Endothelial cell of umbilical vein (primary cell): Measurements from ENCODE around the gene PLXNB3. TPM values are rescaled to one million over a fixed set of nuclear protein-coding genes. Genes with fewer than 3 reads are reported as not detected.

Experiments
- BruUV-seq: library from RNA; stranded (reverse); fragments of 400-500 nt; replicated peaks from 2 replicates; lab custom pipeline; 2021; lab: Mats Ljungman, UMichigan
- CTCF ChIA-PET: fragments of 300-600, 350-600 bp; sonication (Branson Sonifier 250); formaldehyde crosslinking; loops from one replicate; lab custom pipeline; 2021; ENCODE audit warnings: antibody characterized with exemption, inconsistent platforms; lab: Charles Lee
- POLR2A ChIA-PET: fragments of 300-600, 350-600 bp; sonication (Branson Sonifier 250); formaldehyde crosslinking; loops from one replicate; lab custom pipeline; 2021; ENCODE audit warnings: antibody characterized with exemption, inconsistent platforms; lab: Charles Lee
- DNase-seq: peaks from one replicate; pipeline ENCODE4 v3.0.0-alpha.2; 2011; ENCODE audit warnings: low read depth, low spot score
- FAIRE-seq: peaks from 2 replicates; lab custom pipeline; 2011; peaks lifted over from hg19 to GRCh38; lab: Jason Lieb, UNC
- H2AFZ ChIP-seq: 2 replicates; pipeline ENCODE4 v1.6.0; 2012; ENCODE audit warnings: low read depth, low read length, control low read depth, inconsistent platforms
- H3K27ac ChIP-seq: 2 replicates; pipeline ENCODE4 v1.5.1; 2011; ENCODE audit warnings: low read depth, mild to moderate bottlenecking, control low read depth, low read length, moderate library complexity; ENCODE audit not compliant: insufficient read depth
- H3K27me3 ChIP-seq, 2 experiments: 2 replicates each; pipeline versions ENCODE4 v1.6.0 to v1.6.1; 2011; ENCODE audit warnings: low read length in 2 of 2, mixed read lengths in 1 of 2; ENCODE audit not compliant: control insufficient read depth in 2 of 2, insufficient read depth in 2 of 2
- H3K36me3 ChIP-seq, 2 experiments: 2 replicates in 1 of 2; 3 replicates in 1 of 2; pipeline ENCODE4 v1.5.1; 2011; ENCODE audit warnings: low read length in 2 of 2, mild to moderate bottlenecking in 1 of 2, moderate library complexity in 1 of 2; ENCODE audit not compliant: control insufficient read depth in 2 of 2, insufficient read depth in 2 of 2; ENCODE audit errors: extremely low read depth in 1 of 2
- H3K4me1 ChIP-seq: 3 replicates; pipeline ENCODE4 v1.5.1; 2011; ENCODE audit warnings: mild to moderate bottlenecking, low read length; ENCODE audit not compliant: control insufficient read depth, insufficient read depth; ENCODE audit errors: extremely low read depth
- H3K4me2 ChIP-seq: 2 replicates; pipeline ENCODE4 v1.6.1; 2011; ENCODE audit warnings: low read length, control low read depth, mixed read lengths; ENCODE audit not compliant: insufficient read depth
- H3K4me3 ChIP-seq, 3 experiments: fragments of 200-600 bp in 1 of 3; sonication (generic), shearing (Covaris generic) in 1 of 3; replicated peaks in 1 of 3; 2 replicates each; pipeline ENCODE4 v1.5.1; 2011 to 2016; ENCODE audit warnings: control low read depth in 3 of 3, low read length in 3 of 3, mild to moderate bottlenecking in 2 of 3, inconsistent platforms in 1 of 3, low read depth in 1 of 3, moderate library complexity in 1 of 3; ENCODE audit not compliant: insufficient read depth in 1 of 3
- H3K79me2 ChIP-seq: 2 replicates; pipeline ENCODE4 v1.6.0; 2012; ENCODE audit warnings: low read length, inconsistent platforms; ENCODE audit not compliant: control insufficient read depth, insufficient read depth
- H3K9ac ChIP-seq: replicated peaks from 2 replicates; pipeline ENCODE3; 2011; ENCODE audit warnings: low read length, control low read depth; ENCODE audit not compliant: insufficient read depth; ENCODE audit errors: extremely low read depth
- H3K9me1 ChIP-seq: replicated peaks from 3 replicates; pipeline ENCODE4 v1.6.0; 2011; ENCODE audit warnings: mild to moderate bottlenecking, low read length; ENCODE audit not compliant: control insufficient read depth, insufficient read depth; ENCODE audit errors: extremely low read depth
- H3K9me3 ChIP-seq: replicated peaks from 2 replicates; pipeline ENCODE4 v1.5.1; 2012; ENCODE audit warnings: low read length, inconsistent platforms; ENCODE audit not compliant: control insufficient read depth, insufficient read depth
- H4K20me1 ChIP-seq: replicated peaks from 2 replicates; pipeline ENCODE3; 2011; ENCODE audit warnings: mild to moderate bottlenecking, low read length; ENCODE audit not compliant: control insufficient read depth, insufficient read depth; ENCODE audit errors: extremely low read depth
- EZH2 ChIP-seq: IDR thresholded peaks from 2 replicates; pipeline ENCODE4 v1.6.1; 2012; ENCODE audit warnings: borderline replicate concordance, low read depth, mild to moderate bottlenecking, moderate library complexity, low read length, inconsistent platforms; ENCODE audit not compliant: severe bottlenecking
- FOS ChIP-seq: IDR thresholded peaks from 2 replicates; pipeline ENCODE4 v1.6.1; 2011; ENCODE audit warnings: mild to moderate bottlenecking, low read length, moderate library complexity, borderline replicate concordance; ENCODE audit not compliant: insufficient read depth
- GATA2 ChIP-seq: IDR thresholded peaks from 2 replicates; pipeline ENCODE4 v1.7.0; 2011; ENCODE audit warnings: low read depth, mild to moderate bottlenecking, moderate library complexity, mixed read lengths, low read length; ENCODE audit not compliant: insufficient read length, insufficient read depth
- JUN ChIP-seq: IDR thresholded peaks from 2 replicates; pipeline ENCODE4 v1.6.1; 2011; ENCODE audit warnings: borderline replicate concordance, low read depth; ENCODE audit not compliant: insufficient read length, insufficient read depth
- MYC ChIP-seq: IDR thresholded peaks from one replicate; pipeline ENCODE4 v1.6.1; 2011; ENCODE audit warnings: mild to moderate bottlenecking, low read depth, low read length
- POLR2A ChIP-seq: IDR thresholded peaks from 2 replicates; pipeline ENCODE4 v1.6.1; 2012; ENCODE audit warnings: low read depth, mild to moderate bottlenecking, control low read depth, low read length
- POLR2AphosphoS5 ChIP-seq: IDR thresholded peaks from 2 replicates; pipeline ENCODE4 v1.6.1; 2012; ENCODE audit warnings: low read depth, mild to moderate bottlenecking, control low read depth, low read length, moderate library complexity; ENCODE audit not compliant: insufficient read depth
- dilution Hi-C: fragments of 300-500 bp; cut with MboI; formaldehyde crosslinking; loops from one replicate; pipeline ENCODE4 v1.15.0; 2019; ENCODE audit warnings: low sequenced_read_pairs; ENCODE audit not compliant: extremely low pct_ligation_motif_present
- intact Hi-C: fragments of 100-400 bp; cut with micrococcal nuclease; formaldehyde crosslinking; loops from one replicate; pipeline ENCODE4 v1.10.0; 2022
- polyA plus RNA-seq, 4 experiments: library from polyadenylated mRNA; depleted of rRNA in 3 of 4; stranded (reverse) in 3 of 4; unstranded in 1 of 4; fragments of >200 nt; gene quantifications; 2 replicates each; pipeline versions ENCODE4 v1.2.1 to v1.2.3, GENCODE V29; 2011 to 2012; ENCODE audit warnings: missing spikeins in 1 of 4
- total RNA-seq: library from RNA; stranded (reverse); gene quantifications from 2 replicates; pipeline ENCODE4 v1.2.3, GENCODE V29; 2021
- TF ChIP-seq, protein P1 (sequence below), 2 donors: IDR thresholded peaks; 1 replicate in 1 of 2; 2 replicates in 1 of 2; pipeline ENCODE4 v1.5.1; 2011; ENCODE audit warnings: low read length in 2 of 2, mild to moderate bottlenecking in 2 of 2, moderate library complexity in 2 of 2, control low read depth in 1 of 2, inconsistent platforms in 1 of 2, low read depth in 1 of 2; ENCODE audit not compliant: insufficient read depth in 1 of 2; ENCODE audit errors: extremely low read depth in 1 of 2
- TF ChIP-seq, protein P2 (sequence below): IDR thresholded peaks from 2 replicates; pipeline ENCODE4 v1.6.1; 2011; ENCODE audit not compliant: insufficient read depth, insufficient read length

PLXNB3 gene
- total and polyA plus RNA-seq, 2 donors (not counting 3 experiments of a cell fraction or from before 2014, with no cell fraction given) = 19.0 to 31.4 TPM

DNA sequence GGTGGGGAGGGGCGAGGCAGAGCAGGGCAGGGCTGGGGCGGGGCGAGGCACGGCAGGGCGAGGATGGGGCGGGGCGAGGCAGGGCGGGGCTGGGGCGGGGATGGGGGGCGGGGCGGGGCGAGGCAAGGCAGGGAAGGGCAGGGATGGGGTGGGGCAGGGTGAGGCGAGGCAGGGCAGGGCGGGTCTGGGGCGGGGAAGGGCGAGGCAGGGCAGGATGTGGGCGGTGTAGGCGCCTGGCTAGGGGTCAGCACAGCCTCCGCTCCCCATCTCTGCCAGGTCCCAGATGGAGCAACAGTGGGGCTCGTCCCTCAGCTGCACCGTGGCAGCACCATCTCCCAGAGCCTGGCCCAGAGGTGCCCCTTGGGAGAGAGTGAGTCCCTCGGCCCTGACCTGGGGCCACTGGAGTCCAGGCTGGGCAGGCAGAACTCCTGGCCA lies 12.6 kb downstream of the PLXNB3 start:
- CTCF ChIA-PET = no interaction called here
- Histone ChIP-seq H3K9me1 (no peaks in the 10 kb centered on the region), H3K36me3 (peaks cover 0 to 11% of the 10 kb centered on the region in 2 experiments), H3K4me3 (no peak overlapping the region), H3K4me1 (no peaks in the 10 kb centered on the region), H3K27ac (no peak overlapping the region), H2AFZ (no peak overlapping the region), H3K27me3 (no peaks in the 10 kb centered on the region), H3K9ac (no peak overlapping the region), H3K79me2 (no peaks in the 10 kb centered on the region), H4K20me1 (no peaks in the 10 kb centered on the region), H3K9me3 (no peaks in the 10 kb centered on the region), H3K4me2 (no peak overlapping the region)
- DNase-seq = no peak
- dilution Hi-C loops = no loop called here
- intact Hi-C loops = no loop called here
- TF ChIP-seq GATA2 (no peak), POLR2AphosphoS5 (no peak), FOS (no peak), EZH2 (no peak), JUN (no peak), MYC (no peak), POLR2A (no peak)
- TF ChIP-seq, protein P1, sequence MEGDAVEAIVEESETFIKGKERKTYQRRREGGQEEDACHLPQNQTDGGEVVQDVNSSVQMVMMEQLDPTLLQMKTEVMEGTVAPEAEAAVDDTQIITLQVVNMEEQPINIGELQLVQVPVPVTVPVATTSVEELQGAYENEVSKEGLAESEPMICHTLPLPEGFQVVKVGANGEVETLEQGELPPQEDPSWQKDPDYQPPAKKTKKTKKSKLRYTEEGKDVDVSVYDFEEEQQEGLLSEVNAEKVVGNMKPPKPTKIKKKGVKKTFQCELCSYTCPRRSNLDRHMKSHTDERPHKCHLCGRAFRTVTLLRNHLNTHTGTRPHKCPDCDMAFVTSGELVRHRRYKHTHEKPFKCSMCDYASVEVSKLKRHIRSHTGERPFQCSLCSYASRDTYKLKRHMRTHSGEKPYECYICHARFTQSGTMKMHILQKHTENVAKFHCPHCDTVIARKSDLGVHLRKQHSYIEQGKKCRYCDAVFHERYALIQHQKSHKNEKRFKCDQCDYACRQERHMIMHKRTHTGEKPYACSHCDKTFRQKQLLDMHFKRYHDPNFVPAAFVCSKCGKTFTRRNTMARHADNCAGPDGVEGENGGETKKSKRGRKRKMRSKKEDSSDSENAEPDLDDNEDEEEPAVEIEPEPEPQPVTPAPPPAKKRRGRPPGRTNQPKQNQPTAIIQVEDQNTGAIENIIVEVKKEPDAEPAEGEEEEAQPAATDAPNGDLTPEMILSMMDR (IDR thresholded peaks at IDR 0.05; ENCODE audit: extremely low read depth in 1 of 2, insufficient read depth in 1 of 2, low read depth in 1 of 2, low read length in 2 of 2) = no peak
- TF ChIP-seq, protein P2, sequence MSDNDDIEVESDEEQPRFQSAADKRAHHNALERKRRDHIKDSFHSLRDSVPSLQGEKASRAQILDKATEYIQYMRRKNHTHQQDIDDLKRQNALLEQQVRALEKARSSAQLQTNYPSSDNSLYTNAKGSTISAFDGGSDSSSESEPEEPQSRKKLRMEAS = no peak
- POLR2A ChIA-PET = no interaction called here
- no peak for FAIRE-seq
- no TSS peak for BruUV-seq
